ENCODE results near the gene TMIGD1. TPM values are rescaled to one million over a fixed set of nuclear protein-coding genes. Genes with fewer than 3 reads are reported as not detected.

The TMIGD1 gene
- total and polyA plus RNA-seq, 2 of the 13 experiments (the other 11 are each of a cell fraction or from before 2014, with no cell fraction given) = not detected

- Histone ChIP-seq H3K36me3 (replicated peaks in 1 of 2; ENCODE audit: control insufficient read depth in 1 of 2, insufficient read depth in 2 of 2, low read length in 2 of 2) (no peaks in the 10 kb centered on the region), H2AFZ (ENCODE audit: low read length) (no peak overlapping the region), H3K4me3 (replicated peaks in 1 of 3; ENCODE audit: insufficient read depth in 1 of 3, low read depth in 2 of 3, low read length in 3 of 3) (no peak overlapping the region), H3K27ac (ENCODE audit: extremely low read length, insufficient read depth, low read length) (no peak overlapping the region), H3K4me2 (ENCODE audit: low read depth, low read length) (no peak overlapping the region), H3K4me1 (ENCODE audit: insufficient read depth, low read length) (0 out of 2 replicates have a peak, but pooled peaks cover 8% of the 10 kb centered on the region), H3K27me3 (ENCODE audit: control insufficient read depth in 1 of 2, insufficient read depth in 2 of 2, low read length in 2 of 2) (no peaks in the 10 kb centered on the region; a peak in 1 of 5 replicates), H3K79me2 (ENCODE audit: insufficient read depth, low read length) (no peaks in the 10 kb centered on the region), H3K9ac (ENCODE audit: insufficient read depth, low read depth, low read length) (no peak overlapping the region), H4K20me1 (ENCODE audit: insufficient read depth, low read length) (no peaks in the 10 kb centered on the region), H3K9me3 (ENCODE audit: low read length) (peaks cover 9% of the 10 kb centered on the region; the same call in 1 of the 2 replicates)
- TF ChIP-seq ZNF784 (CRISPR knock-in tag; IDR thresholded peaks at IDR 0.05; ENCODE audit: borderline replicate concordance) (no peak), YY1 (IDR thresholded peaks at IDR 0.05; ENCODE audit: insufficient read depth, insufficient replicate concordance, low read depth, low read length) (no peak), TBP (CRISPR knock-in tag; IDR thresholded peaks at IDR 0.05) (no peak), IKZF4 (CRISPR knock-in tag; IDR thresholded peaks at IDR 0.05; ENCODE audit: borderline replicate concordance, low read depth, not compliant biosample characterization) (no peak), SMC3 (IDR thresholded peaks at IDR 0.05; ENCODE audit: low read length) (no peak), CEBPB (IDR thresholded peaks at IDR 0.05; ENCODE audit: borderline replicate concordance, low read depth, low read length) (no peak), NKX3-1 (CRISPR knock-in tag; IDR thresholded peaks at IDR 0.05) (no peak), KDM6A (CRISPR knock-in tag; IDR thresholded peaks at IDR 0.05; ENCODE audit: low read depth) (no peak), SRY (CRISPR knock-in tag; IDR thresholded peaks at IDR 0.05) (no peak), AKNA (CRISPR knock-in tag; IDR thresholded peaks at IDR 0.05; ENCODE audit: borderline replicate concordance) (no peak), ZNF616 (CRISPR knock-in tag; IDR thresholded peaks at IDR 0.05; ENCODE audit: low read depth) (no peak), GATAD1 (CRISPR knock-in tag; IDR thresholded peaks at IDR 0.05) (no peak), FOXA1 (IDR thresholded peaks at IDR 0.05) (no peak), FOXA1 (CRISPR knock-in tag; IDR thresholded peaks at IDR 0.05) (no peak), ZSCAN20 (CRISPR knock-in tag; IDR thresholded peaks at IDR 0.05; ENCODE audit: borderline replicate concordance) (no peak), ATF1 (CRISPR knock-in tag; IDR thresholded peaks at IDR 0.05) (no peak), GMEB1 (CRISPR knock-in tag; IDR thresholded peaks at IDR 0.05; ENCODE audit: borderline replicate concordance) (no peak), DR1 (CRISPR knock-in tag; IDR thresholded peaks at IDR 0.05) (no peak), RELA (CRISPR knock-in tag; IDR thresholded peaks at IDR 0.05) (no peak), MED1 (CRISPR knock-in tag; IDR thresholded peaks at IDR 0.05) (no peak)
- POLR2A ChIA-PET = no interaction called here
- DNase-seq (ENCODE audit: low spot score) = no peak
- in situ Hi-C loops (cut with HindIII; ENCODE audit: extremely low pct_ligation_motif_present, low pct_unique_long_range_greater_than_20kb) = no loop called here
- intact Hi-C loops (cut with micrococcal nuclease; ENCODE audit: unreplicated experiment) = no loop called here
- FAIRE-seq = no peak
- no peak for ATAC-seq
- CTCF ChIA-PET (ENCODE audit: low intra/inter-chr PET ratio, low total read pairs) = no interaction called here
- no TSS peak for BruUV-seq (replicated peaks)
- WGBS (ENCODE audit: low lambda C conversion rate) = 25% methylated on average over 5 of the region's 5 CpGs
Measured at GRCh38 chr17:30296499-30297080, 37.3 kb downstream of the TMIGD1 start.
